ENCODE data around the gene FCAMR.

GRCh38 chr1:207004931-207005830 lies 34.9 kb upstream of the FCAMR start:
- TF ChIP-seq CTCF (IDR thresholded peaks at IDR 0.05) (peak; percentile 49 to 82 (median 64)), POLR2A (IDR thresholded peaks at IDR 0.05) (no peak)
